Thoracic aorta (tissue), 2 donors: ENCODE measurements around the gene ATP1A2. TPM values are rescaled to one million over a fixed set of nuclear protein-coding genes. Genes with fewer than 3 reads are reported as not detected.
A peak's percentile ranks its signal among the peaks of the same experiment; 100 is the strongest.

Experiments used
- ATAC-seq: fragments of 150-250 bp; one replicate; pipeline ENCODE4 v1.8.0; 2017; ENCODE audit warnings: low read depth; ENCODE audit not compliant: insufficient number of reproducible peaks, low FRiP score
- DNase-seq: peaks from one replicate; pipeline ENCODE4 v3.0.0-alpha.2; 2020; ENCODE audit warnings: low spot score
- H3K27ac ChIP-seq, 2 donors: fragments of 200-600 bp; sonication (generic); 1 replicate in 1 of 2; 2 replicates in 1 of 2; pipeline ENCODE4 v1.5.1; 2016; ENCODE audit warnings: mild to moderate bottlenecking in 2 of 2, moderate library complexity in 2 of 2
- H3K27me3 ChIP-seq: fragments of 200-600 bp; sonication (generic); replicated peaks from 2 replicates; pipeline ENCODE4 v1.6.0; 2016; ENCODE audit warnings: mild to moderate bottlenecking; ENCODE audit not compliant: insufficient read depth
- H3K36me3 ChIP-seq: fragments of 200-600 bp; sonication (generic); one replicate; pipeline ENCODE4 v1.5.1; 2016
- H3K4me1 ChIP-seq, 2 donors: fragments of 200-600 bp; sonication (generic); 1 replicate in 1 of 2; 2 replicates in 1 of 2; pipeline versions ENCODE4 v1.5.1 to v1.6.0; 2016; ENCODE audit warnings: low read depth in 2 of 2, mild to moderate bottlenecking in 1 of 2; ENCODE audit not compliant: control insufficient read depth in 1 of 2
- H3K4me3 ChIP-seq: fragments of 200-600 bp; sonication (generic); 2 replicates; pipeline ENCODE4 v1.5.1; 2016; ENCODE audit warnings: mild to moderate bottlenecking
- H3K9me3 ChIP-seq: fragments of 200-600 bp; sonication (generic); 2 replicates; pipeline ENCODE4 v1.5.1; 2016
- total RNA-seq, 2 donors: library from RNA; depleted of rRNA; stranded (reverse); fragments of >200 nt; gene quantifications; one replicate each; pipeline versions ENCODE4 v1.1.0 to v1.2.3, GENCODE V29; 2016
- TF ChIP-seq, protein P1 (sequence below): fragments of 200-600 bp; sonication (generic); IDR thresholded peaks from one replicate; pipeline ENCODE4 v1.5.1; 2019; ENCODE audit warnings: antibody characterized with exemption

ATP1A2 gene
- total RNA-seq, 2 donors from 2014 or later: 86.0 to 146 TPM

DNA sequence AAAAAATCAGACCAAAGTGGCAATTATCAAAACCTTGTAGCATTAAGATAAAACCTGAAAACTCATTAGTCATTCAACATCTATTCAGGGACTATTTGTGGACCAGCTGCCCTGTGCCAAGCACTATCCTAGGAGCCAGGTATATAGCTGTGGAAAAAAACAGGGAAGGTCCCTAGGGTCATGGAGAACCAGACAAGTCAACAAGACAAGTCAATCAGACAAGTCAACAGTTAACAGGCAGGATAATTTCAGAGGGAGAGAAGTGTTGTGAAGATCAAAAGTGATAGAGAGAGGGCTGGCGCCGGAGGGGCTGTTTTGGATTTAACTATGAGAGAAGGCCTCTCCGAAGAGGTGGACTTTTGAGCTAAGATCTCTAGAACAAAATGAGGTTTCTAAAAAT is 32.6 kb downstream of the ATP1A2 start:
- H3K27ac ChIP-seq: peak overlapping the region; percentile 77 to 91
- peaks cover 24 to 40% of the 10 kb centered on the region in 2 donors for H3K4me1 ChIP-seq
- DNase-seq: no peak
- no peaks in the 10 kb centered on the region for H3K9me3 ChIP-seq
- ATAC-seq: no peak
- no peak overlapping the region for H3K4me3 ChIP-seq
- H3K36me3 ChIP-seq: no peaks in the 10 kb centered on the region
- H3K27me3 ChIP-seq: no peaks in the 10 kb centered on the region
- TF ChIP-seq, protein P1, sequence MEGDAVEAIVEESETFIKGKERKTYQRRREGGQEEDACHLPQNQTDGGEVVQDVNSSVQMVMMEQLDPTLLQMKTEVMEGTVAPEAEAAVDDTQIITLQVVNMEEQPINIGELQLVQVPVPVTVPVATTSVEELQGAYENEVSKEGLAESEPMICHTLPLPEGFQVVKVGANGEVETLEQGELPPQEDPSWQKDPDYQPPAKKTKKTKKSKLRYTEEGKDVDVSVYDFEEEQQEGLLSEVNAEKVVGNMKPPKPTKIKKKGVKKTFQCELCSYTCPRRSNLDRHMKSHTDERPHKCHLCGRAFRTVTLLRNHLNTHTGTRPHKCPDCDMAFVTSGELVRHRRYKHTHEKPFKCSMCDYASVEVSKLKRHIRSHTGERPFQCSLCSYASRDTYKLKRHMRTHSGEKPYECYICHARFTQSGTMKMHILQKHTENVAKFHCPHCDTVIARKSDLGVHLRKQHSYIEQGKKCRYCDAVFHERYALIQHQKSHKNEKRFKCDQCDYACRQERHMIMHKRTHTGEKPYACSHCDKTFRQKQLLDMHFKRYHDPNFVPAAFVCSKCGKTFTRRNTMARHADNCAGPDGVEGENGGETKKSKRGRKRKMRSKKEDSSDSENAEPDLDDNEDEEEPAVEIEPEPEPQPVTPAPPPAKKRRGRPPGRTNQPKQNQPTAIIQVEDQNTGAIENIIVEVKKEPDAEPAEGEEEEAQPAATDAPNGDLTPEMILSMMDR: no peak

DNA sequence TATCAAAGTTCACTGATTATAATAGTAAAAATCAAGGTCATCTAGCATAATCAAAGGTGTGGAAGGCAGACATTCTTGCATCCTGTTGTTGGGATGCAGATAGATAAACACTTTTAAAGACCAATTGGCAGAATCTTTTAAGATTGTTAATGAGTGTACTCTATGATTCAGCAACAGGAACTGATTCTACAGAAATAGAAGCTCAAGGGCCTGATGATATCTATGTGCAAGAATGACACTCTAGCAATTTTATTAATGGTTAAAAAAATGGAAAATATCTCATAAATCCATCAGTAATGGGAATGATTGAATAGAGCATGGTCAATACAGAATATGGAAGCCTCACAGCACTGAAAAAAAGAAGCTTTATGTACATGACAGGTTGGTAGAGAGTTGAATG is 33.7 kb downstream of the ATP1A2 start:
- Histone ChIP-seq H3K9me3 (no peaks in the 10 kb centered on the region), H3K36me3 (no peaks in the 10 kb centered on the region), H3K27ac (peak overlapping the region; percentile 77 to 91), H3K27me3 (no peaks in the 10 kb centered on the region), H3K4me1 (peaks cover 24 to 40% of the 10 kb centered on the region in 2 donors), H3K4me3 (no peak overlapping the region)
- TF ChIP-seq, protein P1: no peak
- ATAC-seq (no peak), DNase-seq (no peak)

DNA sequence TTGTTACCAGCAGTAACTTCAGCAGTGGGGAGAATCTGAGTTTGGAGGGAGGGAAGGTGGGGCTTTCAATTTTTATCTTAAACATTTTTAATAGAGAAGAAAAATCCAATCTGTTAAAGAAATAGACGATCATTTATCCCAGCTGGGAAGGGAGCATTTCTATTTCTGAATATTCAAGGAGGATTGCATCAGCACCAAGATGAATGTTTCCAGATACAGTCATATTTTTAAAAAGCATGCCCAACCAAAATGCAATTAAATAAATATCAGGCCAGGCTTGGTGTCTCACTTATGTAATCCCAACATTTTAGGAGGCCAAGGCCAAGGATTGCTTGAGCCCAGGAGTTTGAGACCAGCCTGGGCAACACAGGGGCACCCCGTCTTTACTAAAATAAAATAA is 34.2 kb downstream of the ATP1A2 start:
- peaks cover 24 to 40% of the 10 kb centered on the region in 2 donors for H3K4me1 ChIP-seq
- H3K27ac ChIP-seq: peak overlapping the region; percentile 77 to 91
- H3K36me3 ChIP-seq: no peaks in the 10 kb centered on the region
- DNase-seq: no peak
- H3K4me3 ChIP-seq: no peak overlapping the region
- no peaks in the 10 kb centered on the region for H3K27me3 ChIP-seq
- TF ChIP-seq, protein P1: no peak
- no peaks in the 10 kb centered on the region for H3K9me3 ChIP-seq
- peak; percentile 68 for ATAC-seq

DNA sequence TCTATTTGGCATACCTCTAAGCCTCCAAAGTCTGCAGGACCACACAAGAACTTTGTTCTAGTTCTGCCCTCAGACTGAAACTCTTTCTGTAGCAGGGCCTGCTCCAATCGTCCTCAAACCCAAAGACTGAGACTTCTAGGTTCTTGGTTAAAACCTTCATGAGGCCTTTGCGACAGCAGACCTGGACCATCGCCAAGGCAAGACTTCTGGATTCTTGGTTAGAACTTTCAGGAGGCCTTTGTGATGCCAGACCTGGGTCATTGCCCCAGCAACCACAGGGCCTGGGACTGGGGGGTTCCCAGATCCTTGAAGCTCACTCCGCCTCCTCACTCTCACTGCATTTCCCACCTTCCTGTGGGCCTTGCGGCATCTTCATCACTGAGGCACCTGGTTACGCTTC is 35.7 kb downstream of the ATP1A2 start, which contains the start of gene ATP1A4:
ATP1A4 (plus strand) TSS at position 301 of the 400 bp plus-strand sequence. CDS start 438 bp downstream, outside the sequence.
- ATAC-seq (no peak), DNase-seq (no peak)
- H3K9me3 ChIP-seq: no peaks in the 10 kb centered on the region
- peak within 1 kb of the TSS in 1 of 2 donors; percentile 91 for H3K27ac ChIP-seq
- H3K27me3 ChIP-seq: no peaks in the 10 kb centered on the region
- no peak within 1 kb of the TSS for H3K4me3 ChIP-seq
- TF ChIP-seq, protein P1: no peak
- no peaks in the 10 kb centered on the region for H3K36me3 ChIP-seq
- peaks cover 24 to 40% of the 10 kb centered on the region in 2 donors for H3K4me1 ChIP-seq

DNA sequence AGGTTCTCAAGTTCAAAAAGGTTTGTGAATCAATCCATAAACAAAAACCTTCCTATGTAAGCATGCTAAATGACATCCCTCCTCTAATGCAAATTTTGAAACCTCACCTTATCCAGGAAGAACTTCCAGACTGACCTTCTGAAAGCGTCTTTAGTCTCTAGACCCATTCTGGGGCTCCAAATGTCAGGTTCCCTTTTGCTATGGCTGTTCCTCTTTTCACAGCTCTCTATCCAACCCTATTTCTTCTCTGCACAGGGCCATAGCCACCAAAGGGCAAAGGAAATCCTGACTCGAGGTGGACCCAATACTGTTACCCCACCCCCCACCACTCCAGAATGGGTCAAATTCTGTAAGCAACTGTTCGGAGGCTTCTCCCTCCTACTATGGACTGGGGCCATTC is 39.2 kb downstream of the ATP1A2 start:
- Histone ChIP-seq H3K27me3 (no peaks in the 10 kb centered on the region), H3K4me3 (no peak overlapping the region), H3K9me3 (no peaks in the 10 kb centered on the region), H3K36me3 (no peaks in the 10 kb centered on the region), H3K27ac (no peak overlapping the region), H3K4me1 (peaks cover 8 to 35% of the 10 kb centered on the region in 2 donors)
- ATAC-seq (no peak), DNase-seq (no peak)
- TF ChIP-seq, protein P1: no peak
